K562 (cell line): ENCODE results near the gene ACOT2. TPM values are rescaled to one million over a fixed set of nuclear protein-coding genes. Genes with fewer than 3 reads are reported as not detected.

Source experiments
- ATAC-seq: fragments of 200-7000 bp; cut with Tn5 transposase; 3 replicates; pipeline ENCODE4 v1.9.1; 2020; ENCODE audit warnings: moderate library complexity
- BruUV-seq: library from RNA; stranded (reverse); fragments of 400-500 nt; replicated peaks from 2 replicates; lab custom pipeline; 2021; lab: Mats Ljungman, UMichigan
- CTCF ChIA-PET: fragments of 300-600 bp; formaldehyde crosslinking; extraction: SDS; loops from one replicate; lab custom pipeline; 2021; ENCODE audit warnings: low intra/inter-chr PET ratio; lab: Yijun Ruan, JAX
- POLR2A ChIA-PET: fragments of 300-600, 350-650 bp; sonication (Branson Sonifier 250); formaldehyde crosslinking; extraction: SDS; loops from one replicate; lab custom pipeline; 2021; ENCODE audit warnings: antibody characterized with exemption, inconsistent platforms; lab: Yijun Ruan, JAX
- DNase-seq, 4 experiments: peaks; one replicate each; pipeline versions ENCODE4 v3.0.0 to v3.0.0-alpha.2; 2011 to 2018; ENCODE audit warnings: low spot score in 3 of 4, mixed read lengths in 3 of 4; ENCODE audit errors: extremely low read depth in 1 of 4
- FAIRE-seq: peaks from 2 replicates; lab custom pipeline; 2011; peaks lifted over from hg19 to GRCh38; lab: Jason Lieb, UNC
- H2AFZ ChIP-seq: 2 replicates; pipeline ENCODE4 v1.6.0; 2011; ENCODE audit warnings: low read depth, low read length, control low read depth, inconsistent platforms
- H3K27ac ChIP-seq: fragments of 200-600 bp; 3 replicates; pipeline ENCODE4 v1.8.0; 2011; ENCODE audit warnings: low read depth, mild to moderate bottlenecking, control low read depth, inconsistent platforms, low read length, moderate library complexity, mixed read lengths; ENCODE audit errors: extremely low read depth
- H3K27me3 ChIP-seq, 2 experiments: fragments of 300-600 bp in 1 of 2; 2 replicates in 1 of 2; 3 replicates in 1 of 2; pipeline versions ENCODE4 v1.6.0 to v1.8.0; 2011; ENCODE audit warnings: inconsistent platforms in 2 of 2, low read length in 2 of 2, mild to moderate bottlenecking in 1 of 2, mixed read lengths in 1 of 2, moderate library complexity in 1 of 2; ENCODE audit not compliant: control insufficient read depth in 2 of 2, insufficient read depth in 2 of 2
- H3K36me3 ChIP-seq: fragments of 300-600 bp; 3 replicates; pipeline ENCODE4 v1.8.0; 2011; ENCODE audit warnings: mild to moderate bottlenecking, low read length, inconsistent platforms; ENCODE audit not compliant: control insufficient read depth, insufficient read depth
- H3K4me1 ChIP-seq, 2 experiments: fragments of 200-600 bp in 1 of 2; replicated peaks in 1 of 2; 2 replicates in 1 of 2; 3 replicates in 1 of 2; pipeline versions ENCODE4 v1.5.1 to v1.8.0; 2011; ENCODE audit warnings: inconsistent platforms in 2 of 2, low read length in 2 of 2, mild to moderate bottlenecking in 1 of 2, mixed read lengths in 1 of 2, moderate library complexity in 1 of 2; ENCODE audit not compliant: control insufficient read depth in 2 of 2, insufficient read depth in 2 of 2
- H3K4me2 ChIP-seq: 2 replicates; pipeline ENCODE4 v1.6.1; 2011; ENCODE audit warnings: low read length, control low read depth, inconsistent platforms, mixed read lengths; ENCODE audit not compliant: insufficient read depth
- H3K4me3 ChIP-seq: fragments of 200-600 bp; sonication (generic), shearing (Covaris generic); 2 replicates; pipeline ENCODE4 v1.5.1; 2016; ENCODE audit warnings: control low read depth, inconsistent platforms
- H3K79me2 ChIP-seq: fragments of 200-600 bp; 3 replicates; pipeline ENCODE4 v1.8.0; 2011; ENCODE audit warnings: low read length, inconsistent platforms; ENCODE audit not compliant: control insufficient read depth, insufficient read depth
- H3K9ac ChIP-seq, 2 experiments: 2 replicates each; pipeline versions ENCODE4 v1.6.0 to v1.6.1; 2011; ENCODE audit warnings: low read depth in 2 of 2, low read length in 2 of 2, control low read depth in 1 of 2, inconsistent platforms in 1 of 2, mild to moderate bottlenecking in 1 of 2, mixed read lengths in 1 of 2; ENCODE audit not compliant: insufficient read depth in 1 of 2
- H3K9me1 ChIP-seq: one replicate; pipeline ENCODE4 v1.6.0; 2011; ENCODE audit warnings: inconsistent platforms, mild to moderate bottlenecking, low read length, moderate library complexity; ENCODE audit not compliant: control insufficient read depth, insufficient read depth
- H3K9me3 ChIP-seq: replicated peaks from 2 replicates; pipeline ENCODE4 v1.5.1; 2011; ENCODE audit warnings: low read depth, low read length, inconsistent platforms; ENCODE audit not compliant: control insufficient read depth, insufficient read depth
- H4K20me1 ChIP-seq: replicated peaks from 2 replicates; pipeline ENCODE4 v1.6.1; 2011; ENCODE audit warnings: low read length, inconsistent platforms, mixed read lengths; ENCODE audit not compliant: control insufficient read depth, insufficient read depth
- ARID2 ChIP-seq: fragments of 450-650 bp; IDR thresholded peaks from 2 replicates; pipeline ENCODE4 v1.6.1; 2017; ENCODE audit warnings: antibody characterized with exemption, mild to moderate bottlenecking
- DNMT1 ChIP-seq: fragments of 450-650 bp; IDR thresholded peaks from 2 replicates; pipeline ENCODE4 v1.6.1; 2016; ENCODE audit warnings: antibody characterized with exemption, mild to moderate bottlenecking
- HNRNPH1 ChIP-seq: fragments of 200-400 bp; formaldehyde crosslinking; optimal IDR thresholded peaks from 2 replicates; pipeline ENCODE3; 2017; ENCODE audit warnings: low read depth, mild to moderate bottlenecking, low read length, moderate library complexity
- KDM4B ChIP-seq, 2 experiments: fragments of 450-650 bp in 1 of 2; sonication (generic) in 1 of 2; IDR thresholded peaks; 2 replicates each; pipeline ENCODE4 v1.6.1; 2016 to 2017; ENCODE audit warnings: borderline replicate concordance in 2 of 2, antibody characterized with exemption in 1 of 2, low read depth in 1 of 2, mild to moderate bottlenecking in 1 of 2
- MAFK ChIP-seq: IDR thresholded peaks from 2 replicates; pipeline ENCODE4 v1.6.1; 2011; ENCODE audit warnings: low read length, improper control_type of control experiment
- RBM34 ChIP-seq: fragments of 200-400 bp; formaldehyde crosslinking; IDR thresholded peaks from 2 replicates; pipeline ENCODE4 v1.6.1; 2018; ENCODE audit warnings: low read length, borderline replicate concordance; ENCODE audit not compliant: insufficient read depth
- ZKSCAN3 ChIP-seq: fragments of 250-450 bp; sonication (Bioruptor Pico); IDR thresholded peaks from 2 replicates; pipeline ENCODE4 v1.4.0; 2020
- ZNF584 ChIP-seq: fragments of 200-800 bp; sonication (Bioruptor generic); IDR thresholded peaks from 2 replicates; pipeline ENCODE4 v1.6.1; 2016; ENCODE audit warnings: low read depth, mild to moderate bottlenecking, missing genetic modification characterization, missing compliant biosample characterization
- WGBS: fragments of 100-300 bp; shearing (Covaris generic); methylation state at CpG from one replicate; pipeline ENCODE4 v1.1.6; 2016; ENCODE audit warnings: low coverage, mixed read lengths; ENCODE audit not compliant: insufficient coverage; ENCODE audit errors: missing lambda C conversion rate; 5-methylcytosine and 5-hydroxymethylcytosine counted together
- in situ Hi-C: fragments of 300-500 bp; cut with MboI; formaldehyde crosslinking; loops from 4 replicates; pipeline ENCODE4 v1.15.0; 2018; ENCODE audit warnings: inconsistent platforms, mixed read lengths
- intact Hi-C: fragments of 100-400 bp; cut with micrococcal nuclease; formaldehyde crosslinking; loops from 2 replicates; pipeline ENCODE4 v1.14.2; 2022
- polyA plus RNA-seq, 8 experiments: library from polyadenylated mRNA; depleted of rRNA in 4 of 8; stranded (reverse) in 5 of 8; unstranded in 3 of 8; fragments of >200 nt; fragmentation: Nextera tagmentation in 2 of 8; fragmentation: Illumina TruSeq in 1 of 8; extraction: Ambion mirVana in 2 of 8; extraction: Trizol in 1 of 8; gene quantifications; 2 replicates each; pipeline versions ENCODE4 v1.2.1 to v1.2.3, GENCODE V29; 2011 to 2014; ENCODE audit warnings: inconsistent platforms in 1 of 8, missing spikeins in 1 of 8
- total RNA-seq, 7 experiments: library from RNA; depleted of rRNA in 6 of 7; stranded (reverse); fragments of >200 nt in 6 of 7; fragmentation: Illumina TruSeq in 2 of 7; extraction: Trizol in 2 of 7; gene quantifications; 2 replicates each; pipeline versions ENCODE4 v1.2.1 to v1.2.3, GENCODE V29; 2011 to 2021; ENCODE audit warnings: low replicate concordance in 1 of 7
- TF ChIP-seq, protein P1 (sequence below): fragments of 450-650 bp; IDR thresholded peaks from 2 replicates; pipeline ENCODE4 v1.6.1; 2016; ENCODE audit warnings: mild to moderate bottlenecking, moderate library complexity
- TF ChIP-seq, protein P2 (sequence below): fragments of 450-650 bp; conservative IDR thresholded peaks from 2 replicates; pipeline ENCODE4 v1.6.1; 2016; ENCODE audit warnings: missing genetic modification characterization, low read depth, mild to moderate bottlenecking, control low read depth, missing compliant biosample characterization

ACOT2 gene
- total and polyA plus RNA-seq, 9 of the 15 experiments (the other 6 are each of a cell fraction or from before 2014, with no cell fraction given): 0.04 to 0.15 (median 0.04) TPM; not detected in 6

DNA sequence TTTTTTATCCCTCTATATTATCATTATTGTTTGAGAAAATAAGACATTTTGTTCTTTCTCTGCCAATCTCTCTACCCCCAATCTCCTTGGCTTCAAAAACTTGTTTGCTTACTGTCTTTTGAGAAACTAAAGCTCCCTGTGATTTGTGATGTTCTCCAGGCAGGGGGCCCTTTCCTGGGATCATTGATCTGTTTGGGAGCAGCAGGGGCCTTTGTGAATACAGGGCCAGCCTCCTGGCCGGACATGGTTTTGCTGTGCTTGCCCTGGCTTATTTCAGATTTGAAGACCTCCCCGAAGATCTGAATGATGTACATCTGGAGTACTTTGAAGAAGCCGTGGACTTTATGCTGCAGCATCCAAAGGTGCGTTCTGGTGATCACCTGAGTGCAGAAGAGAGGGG, 47.8 kb downstream of the ACOT2 start:
- FAIRE-seq: no peak
- H3K79me2 ChIP-seq: no peaks in the 10 kb centered on the region
- WGBS: 28% methylated on average over 4 of the region's 4 CpGs
- H4K20me1 ChIP-seq: no peaks in the 10 kb centered on the region
- H3K4me3 ChIP-seq: no peak overlapping the region
- H3K4me2 ChIP-seq: no peak overlapping the region
- intact Hi-C loops (no loop called here), in situ Hi-C loops (no loop called here)
- H3K27ac ChIP-seq: no peak overlapping the region
- no peak for DNase-seq
- CTCF ChIA-PET: no interaction called here
- no peak for ATAC-seq
- no peaks in the 10 kb centered on the region for H3K27me3 ChIP-seq
- no peaks in the 10 kb centered on the region for H3K36me3 ChIP-seq
- no peak overlapping the region for H3K9ac ChIP-seq
- POLR2A ChIA-PET: interaction anchor here (0.6 kb wide), 1 partner anchor 154 kb away, joined by 3 read pairs; no protein-coding TSS in a partner anchor
- H2AFZ ChIP-seq: no peak overlapping the region
- H3K9me1 ChIP-seq: no peaks in the 10 kb centered on the region
- no peaks in the 10 kb centered on the region for H3K9me3 ChIP-seq
- H3K4me1 ChIP-seq: peaks cover 0 to 10% of the 10 kb centered on the region in 2 experiments; a peak in 2 of 5 replicates
- no TSS peak for BruUV-seq
- TF ChIP-seq DNMT1: no peak
- TF ChIP-seq RBM34: no peak
- TF ChIP-seq ZKSCAN3: no peak
- TF ChIP-seq ARID2: no peak
- TF ChIP-seq, protein P1, sequence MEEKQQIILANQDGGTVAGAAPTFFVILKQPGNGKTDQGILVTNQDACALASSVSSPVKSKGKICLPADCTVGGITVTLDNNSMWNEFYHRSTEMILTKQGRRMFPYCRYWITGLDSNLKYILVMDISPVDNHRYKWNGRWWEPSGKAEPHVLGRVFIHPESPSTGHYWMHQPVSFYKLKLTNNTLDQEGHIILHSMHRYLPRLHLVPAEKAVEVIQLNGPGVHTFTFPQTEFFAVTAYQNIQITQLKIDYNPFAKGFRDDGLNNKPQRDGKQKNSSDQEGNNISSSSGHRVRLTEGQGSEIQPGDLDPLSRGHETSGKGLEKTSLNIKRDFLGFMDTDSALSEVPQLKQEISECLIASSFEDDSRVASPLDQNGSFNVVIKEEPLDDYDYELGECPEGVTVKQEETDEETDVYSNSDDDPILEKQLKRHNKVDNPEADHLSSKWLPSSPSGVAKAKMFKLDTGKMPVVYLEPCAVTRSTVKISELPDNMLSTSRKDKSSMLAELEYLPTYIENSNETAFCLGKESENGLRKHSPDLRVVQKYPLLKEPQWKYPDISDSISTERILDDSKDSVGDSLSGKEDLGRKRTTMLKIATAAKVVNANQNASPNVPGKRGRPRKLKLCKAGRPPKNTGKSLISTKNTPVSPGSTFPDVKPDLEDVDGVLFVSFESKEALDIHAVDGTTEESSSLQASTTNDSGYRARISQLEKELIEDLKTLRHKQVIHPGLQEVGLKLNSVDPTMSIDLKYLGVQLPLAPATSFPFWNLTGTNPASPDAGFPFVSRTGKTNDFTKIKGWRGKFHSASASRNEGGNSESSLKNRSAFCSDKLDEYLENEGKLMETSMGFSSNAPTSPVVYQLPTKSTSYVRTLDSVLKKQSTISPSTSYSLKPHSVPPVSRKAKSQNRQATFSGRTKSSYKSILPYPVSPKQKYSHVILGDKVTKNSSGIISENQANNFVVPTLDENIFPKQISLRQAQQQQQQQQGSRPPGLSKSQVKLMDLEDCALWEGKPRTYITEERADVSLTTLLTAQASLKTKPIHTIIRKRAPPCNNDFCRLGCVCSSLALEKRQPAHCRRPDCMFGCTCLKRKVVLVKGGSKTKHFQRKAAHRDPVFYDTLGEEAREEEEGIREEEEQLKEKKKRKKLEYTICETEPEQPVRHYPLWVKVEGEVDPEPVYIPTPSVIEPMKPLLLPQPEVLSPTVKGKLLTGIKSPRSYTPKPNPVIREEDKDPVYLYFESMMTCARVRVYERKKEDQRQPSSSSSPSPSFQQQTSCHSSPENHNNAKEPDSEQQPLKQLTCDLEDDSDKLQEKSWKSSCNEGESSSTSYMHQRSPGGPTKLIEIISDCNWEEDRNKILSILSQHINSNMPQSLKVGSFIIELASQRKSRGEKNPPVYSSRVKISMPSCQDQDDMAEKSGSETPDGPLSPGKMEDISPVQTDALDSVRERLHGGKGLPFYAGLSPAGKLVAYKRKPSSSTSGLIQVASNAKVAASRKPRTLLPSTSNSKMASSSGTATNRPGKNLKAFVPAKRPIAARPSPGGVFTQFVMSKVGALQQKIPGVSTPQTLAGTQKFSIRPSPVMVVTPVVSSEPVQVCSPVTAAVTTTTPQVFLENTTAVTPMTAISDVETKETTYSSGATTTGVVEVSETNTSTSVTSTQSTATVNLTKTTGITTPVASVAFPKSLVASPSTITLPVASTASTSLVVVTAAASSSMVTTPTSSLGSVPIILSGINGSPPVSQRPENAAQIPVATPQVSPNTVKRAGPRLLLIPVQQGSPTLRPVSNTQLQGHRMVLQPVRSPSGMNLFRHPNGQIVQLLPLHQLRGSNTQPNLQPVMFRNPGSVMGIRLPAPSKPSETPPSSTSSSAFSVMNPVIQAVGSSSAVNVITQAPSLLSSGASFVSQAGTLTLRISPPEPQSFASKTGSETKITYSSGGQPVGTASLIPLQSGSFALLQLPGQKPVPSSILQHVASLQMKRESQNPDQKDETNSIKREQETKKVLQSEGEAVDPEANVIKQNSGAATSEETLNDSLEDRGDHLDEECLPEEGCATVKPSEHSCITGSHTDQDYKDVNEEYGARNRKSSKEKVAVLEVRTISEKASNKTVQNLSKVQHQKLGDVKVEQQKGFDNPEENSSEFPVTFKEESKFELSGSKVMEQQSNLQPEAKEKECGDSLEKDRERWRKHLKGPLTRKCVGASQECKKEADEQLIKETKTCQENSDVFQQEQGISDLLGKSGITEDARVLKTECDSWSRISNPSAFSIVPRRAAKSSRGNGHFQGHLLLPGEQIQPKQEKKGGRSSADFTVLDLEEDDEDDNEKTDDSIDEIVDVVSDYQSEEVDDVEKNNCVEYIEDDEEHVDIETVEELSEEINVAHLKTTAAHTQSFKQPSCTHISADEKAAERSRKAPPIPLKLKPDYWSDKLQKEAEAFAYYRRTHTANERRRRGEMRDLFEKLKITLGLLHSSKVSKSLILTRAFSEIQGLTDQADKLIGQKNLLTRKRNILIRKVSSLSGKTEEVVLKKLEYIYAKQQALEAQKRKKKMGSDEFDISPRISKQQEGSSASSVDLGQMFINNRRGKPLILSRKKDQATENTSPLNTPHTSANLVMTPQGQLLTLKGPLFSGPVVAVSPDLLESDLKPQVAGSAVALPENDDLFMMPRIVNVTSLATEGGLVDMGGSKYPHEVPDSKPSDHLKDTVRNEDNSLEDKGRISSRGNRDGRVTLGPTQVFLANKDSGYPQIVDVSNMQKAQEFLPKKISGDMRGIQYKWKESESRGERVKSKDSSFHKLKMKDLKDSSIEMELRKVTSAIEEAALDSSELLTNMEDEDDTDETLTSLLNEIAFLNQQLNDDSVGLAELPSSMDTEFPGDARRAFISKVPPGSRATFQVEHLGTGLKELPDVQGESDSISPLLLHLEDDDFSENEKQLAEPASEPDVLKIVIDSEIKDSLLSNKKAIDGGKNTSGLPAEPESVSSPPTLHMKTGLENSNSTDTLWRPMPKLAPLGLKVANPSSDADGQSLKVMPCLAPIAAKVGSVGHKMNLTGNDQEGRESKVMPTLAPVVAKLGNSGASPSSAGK: no peak
- no peak for TF ChIP-seq KDM4B (IDR thresholded peaks at IDR 0.05; ENCODE audit: borderline replicate concordance in 2 of 2, low read depth in 1 of 2)
- TF ChIP-seq MAFK: no peak
- TF ChIP-seq, protein P2, sequence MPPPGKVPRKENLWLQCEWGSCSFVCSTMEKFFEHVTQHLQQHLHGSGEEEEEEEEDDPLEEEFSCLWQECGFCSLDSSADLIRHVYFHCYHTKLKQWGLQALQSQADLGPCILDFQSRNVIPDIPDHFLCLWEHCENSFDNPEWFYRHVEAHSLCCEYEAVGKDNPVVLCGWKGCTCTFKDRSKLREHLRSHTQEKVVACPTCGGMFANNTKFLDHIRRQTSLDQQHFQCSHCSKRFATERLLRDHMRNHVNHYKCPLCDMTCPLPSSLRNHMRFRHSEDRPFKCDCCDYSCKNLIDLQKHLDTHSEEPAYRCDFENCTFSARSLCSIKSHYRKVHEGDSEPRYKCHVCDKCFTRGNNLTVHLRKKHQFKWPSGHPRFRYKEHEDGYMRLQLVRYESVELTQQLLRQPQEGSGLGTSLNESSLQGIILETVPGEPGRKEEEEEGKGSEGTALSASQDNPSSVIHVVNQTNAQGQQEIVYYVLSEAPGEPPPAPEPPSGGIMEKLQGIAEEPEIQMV: no peak
- TF ChIP-seq ZNF584 (CRISPR knock-in tag): no peak
- TF ChIP-seq HNRNPH1: no peak
